HAP-1 (cell line): ENCODE data around the gene ACBD3.

Experiments used
- DNase-seq, 2 experiments: peaks; one replicate each; pipeline ENCODE4 v3.0.0-alpha.2; 2016 to 2020; ENCODE audit warnings: low spot score in 2 of 2
- H3K27me3 ChIP-seq: fragments of 250-450 bp; sonication (Bioruptor Pico); 2 replicates; pipeline ENCODE4 v1.5.1; 2020; ENCODE audit warnings: low read depth, mild to moderate bottlenecking, moderate library complexity
- H3K36me3 ChIP-seq: fragments of 250-450 bp; sonication (Bioruptor Pico); replicated peaks from 2 replicates; pipeline ENCODE4 v1.5.1; 2020; ENCODE audit warnings: mild to moderate bottlenecking
- H3K4me1 ChIP-seq: fragments of 250-450 bp; sonication (Bioruptor Pico); 2 replicates; pipeline ENCODE4 v1.5.1; 2020; ENCODE audit warnings: mild to moderate bottlenecking
- H3K4me3 ChIP-seq: fragments of 250-450 bp; sonication (Bioruptor Pico); 2 replicates; pipeline ENCODE4 v1.5.1; 2020; ENCODE audit warnings: mild to moderate bottlenecking, moderate library complexity
- H3K9me3 ChIP-seq: fragments of 250-450 bp; sonication (Bioruptor Pico); 2 replicates; pipeline ENCODE4 v1.5.1; 2020; ENCODE audit warnings: mild to moderate bottlenecking, moderate library complexity
- in situ Hi-C: fragments of 300-500 bp; cut with MboI; formaldehyde crosslinking; loops from 3 replicates; pipeline ENCODE4 v1.14.3; 2020; ENCODE audit warnings: low sequenced_read_pairs, inconsistent platforms, mixed read lengths

Gene ACBD3

GRCh38 chr1:226186124-226187018 is at the start of gene ACBD3:
Gene ACBD3 (minus strand): TSS chr1:226186741. CDS start chr1:226186675, 66 bp downstream.
- DNase-seq: peak; percentile 89 to 93
- in situ Hi-C loops: no loop called here
- Histone ChIP-seq H3K27me3 (no peaks in the 10 kb centered on the region; the same call in 1 of the 2 replicates), H3K4me3 (peak within 1 kb of the TSS; percentile 78), H3K36me3 (peaks cover 4% of the 10 kb centered on the region; the same call in 1 of the 2 replicates), H3K9me3 (no peaks in the 10 kb centered on the region), H3K4me1 (peaks cover 15% of the 10 kb centered on the region)

- DNase-seq: no peak
- Histone ChIP-seq H3K27me3 (no peaks in the 10 kb centered on the region), H3K36me3 (peaks cover 35% of the 10 kb centered on the region), H3K4me1 (no peaks in the 10 kb centered on the region), H3K4me3 (no peak overlapping the region), H3K9me3 (no peaks in the 10 kb centered on the region)
- in situ Hi-C loops: no loop called here
These were observed 47.3 kb upstream of the ACBD3 start for GRCh38 chr1:226233806-226234205.

- H3K4me1 ChIP-seq: no peaks in the 10 kb centered on the region
- in situ Hi-C loops: no loop called here
- peaks cover 31% of the 10 kb centered on the region for H3K36me3 ChIP-seq
- no peaks in the 10 kb centered on the region for H3K27me3 ChIP-seq
- no peaks in the 10 kb centered on the region for H3K9me3 ChIP-seq
- no peak for DNase-seq
- no peak overlapping the region for H3K4me3 ChIP-seq
These were observed 46.8 kb upstream of the ACBD3 start for GRCh38 chr1:226233293-226233692.

GRCh38 chr1:226226601-226227000 is 40.1 kb upstream of the ACBD3 start:
- in situ Hi-C loops: no loop called here
- H3K4me3 ChIP-seq: no peak overlapping the region
- no peak for DNase-seq
- H3K27me3 ChIP-seq: no peaks in the 10 kb centered on the region
- H3K36me3 ChIP-seq: peaks cover 5% of the 10 kb centered on the region; the same call in 1 of the 2 replicates
- H3K4me1 ChIP-seq: no peaks in the 10 kb centered on the region; the same call in 1 of the 2 replicates
- no peaks in the 10 kb centered on the region for H3K9me3 ChIP-seq

GRCh38 chr1:226223786-226224244 is 37.3 kb upstream of the ACBD3 start:
- DNase-seq: peak in 1 of 2 experiments; percentile 55
- in situ Hi-C loops: no loop called here
- peak overlapping the region; percentile 52 for H3K4me3 ChIP-seq
- no peaks in the 10 kb centered on the region; the same call in 1 of the 2 replicates for H3K36me3 ChIP-seq
- no peaks in the 10 kb centered on the region for H3K27me3 ChIP-seq
- H3K4me1 ChIP-seq: no peaks in the 10 kb centered on the region; the same call in 1 of the 2 replicates
- H3K9me3 ChIP-seq: no peaks in the 10 kb centered on the region

GRCh38 chr1:226223157-226223785 is 36.7 kb upstream of the ACBD3 start, which contains the start of gene MIXL1:
Gene MIXL1 (plus strand): TSS chr1:226223664. CDS start chr1:226223682, 18 bp downstream.
- DNase-seq: peak in 1 of 2 experiments; percentile 40
- no peaks in the 10 kb centered on the region for H3K27me3 ChIP-seq
- H3K4me1 ChIP-seq: no peaks in the 10 kb centered on the region; the same call in 1 of the 2 replicates
- in situ Hi-C loops: no loop called here
- no peaks in the 10 kb centered on the region; the same call in 1 of the 2 replicates for H3K36me3 ChIP-seq
- peak within 1 kb of the TSS; percentile 52 for H3K4me3 ChIP-seq
- H3K9me3 ChIP-seq: no peaks in the 10 kb centered on the region

GRCh38 chr1:226222686-226223085 is 36.1 kb upstream of the ACBD3 start:
- no peaks in the 10 kb centered on the region; the same call in 1 of the 2 replicates for H3K4me1 ChIP-seq
- no peak overlapping the region for H3K4me3 ChIP-seq
- in situ Hi-C loops: no loop called here
- no peaks in the 10 kb centered on the region for H3K9me3 ChIP-seq
- no peak for DNase-seq
- H3K36me3 ChIP-seq: no peaks in the 10 kb centered on the region; the same call in 1 of the 2 replicates
- H3K27me3 ChIP-seq: no peaks in the 10 kb centered on the region

GRCh38 chr1:226220473-226221189 is 34.1 kb upstream of the ACBD3 start:
- no peaks in the 10 kb centered on the region for H3K9me3 ChIP-seq
- no peaks in the 10 kb centered on the region for H3K27me3 ChIP-seq
- no peaks in the 10 kb centered on the region; the same call in 1 of the 2 replicates for H3K36me3 ChIP-seq
- no peak overlapping the region for H3K4me3 ChIP-seq
- in situ Hi-C loops: no loop called here
- H3K4me1 ChIP-seq: no peaks in the 10 kb centered on the region; the same call in 1 of the 2 replicates
- no peak for DNase-seq

- H3K36me3 ChIP-seq: no peaks in the 10 kb centered on the region
- no peaks in the 10 kb centered on the region for H3K27me3 ChIP-seq
- no peaks in the 10 kb centered on the region for H3K9me3 ChIP-seq
- no peak for DNase-seq
- H3K4me1 ChIP-seq: peaks cover 8% of the 10 kb centered on the region; the same call in 1 of the 2 replicates
- no peak overlapping the region for H3K4me3 ChIP-seq
- in situ Hi-C loops: no loop called here
These were observed 30.7 kb upstream of the ACBD3 start for GRCh38 chr1:226217273-226217672.

GRCh38 chr1:226216056-226216455 is 29.5 kb upstream of the ACBD3 start:
- DNase-seq: no peak
- Histone ChIP-seq H3K36me3 (no peaks in the 10 kb centered on the region), H3K9me3 (no peaks in the 10 kb centered on the region), H3K27me3 (no peaks in the 10 kb centered on the region), H3K4me1 (peaks cover 8% of the 10 kb centered on the region; the same call in 1 of the 2 replicates), H3K4me3 (no peak overlapping the region)
- in situ Hi-C loops: no loop called here

GRCh38 chr1:226215239-226215638 is 28.7 kb upstream of the ACBD3 start:
- no peak for DNase-seq
- in situ Hi-C loops: no loop called here
- Histone ChIP-seq H3K36me3 (no peaks in the 10 kb centered on the region), H3K27me3 (no peaks in the 10 kb centered on the region), H3K9me3 (no peaks in the 10 kb centered on the region), H3K4me3 (no peak overlapping the region), H3K4me1 (peaks cover 8% of the 10 kb centered on the region; the same call in 1 of the 2 replicates)

- Histone ChIP-seq H3K27me3 (no peaks in the 10 kb centered on the region), H3K4me3 (no peak overlapping the region), H3K36me3 (no peaks in the 10 kb centered on the region), H3K9me3 (no peaks in the 10 kb centered on the region), H3K4me1 (peaks cover 10% of the 10 kb centered on the region; the same call in 1 of the 2 replicates)
- no peak for DNase-seq
- in situ Hi-C loops: no loop called here
These were observed 26.0 kb upstream of the ACBD3 start for GRCh38 chr1:226212545-226212944.

- H3K36me3 ChIP-seq: no peaks in the 10 kb centered on the region
- peaks cover 10% of the 10 kb centered on the region; the same call in 1 of the 2 replicates for H3K4me1 ChIP-seq
- no peaks in the 10 kb centered on the region for H3K9me3 ChIP-seq
- H3K27me3 ChIP-seq: no peaks in the 10 kb centered on the region
- H3K4me3 ChIP-seq: no peak overlapping the region
- DNase-seq: no peak
- in situ Hi-C loops: no loop called here
These were observed 24.8 kb upstream of the ACBD3 start for GRCh38 chr1:226211181-226211821.
